ENCODE data around the gene PRPSAP1. TPM values are rescaled to one million over a fixed set of nuclear protein-coding genes. Genes with fewer than 3 reads are reported as not detected.

Gene PRPSAP1
- total RNA-seq, 1 experiment from 2014 or later = 38.4 TPM

- H3K56ac ChIP-seq (ENCODE audit: insufficient read length, low read depth, low read length) = no peak overlapping the region
- Mint-ChIP-seq H3K4me1 (peaks cover 31 to 49% of the 10 kb centered on the region in 2 experiments), H3K36me3 (ENCODE audit: insufficient read depth in 1 of 3, low read depth in 3 of 3) (peaks cover 2 to 15% (median 10%) of the 10 kb centered on the region in 3 experiments; a peak in 6 of 7 replicates), H3K4me3 (no peak overlapping the region), H3K27me3 (ENCODE audit: low read depth) (no peaks in the 10 kb centered on the region), H3K9me3 (no peaks in the 10 kb centered on the region), H3K27ac (no peak overlapping the region)
- H3K27ac ChIP-seq (ENCODE audit: insufficient read length, low read depth, low read length) = no peak overlapping the region
- H4K5ac ChIP-seq (ENCODE audit: insufficient read length, low read depth, low read length) = no peak overlapping the region
- H2BK12ac ChIP-seq (ENCODE audit: insufficient read length, low read depth, low read length) = no peak overlapping the region
- H3K18ac ChIP-seq (ENCODE audit: insufficient read length, low read depth, low read length) = no peak overlapping the region
- H3K79me1 ChIP-seq (ENCODE audit: insufficient read depth, low read depth, low read length, poor library complexity, severe bottlenecking) = peaks cover 7% of the 10 kb centered on the region
- H3K27me3 ChIP-seq (ENCODE audit: insufficient read depth, low read length) = no peaks in the 10 kb centered on the region
- H2BK5ac ChIP-seq (ENCODE audit: insufficient read length, low read length) = no peak overlapping the region
- peaks cover 5% of the 10 kb centered on the region for H3K4me1 ChIP-seq (ENCODE audit: insufficient read depth, low read length)
- no peak overlapping the region for H2BK20ac ChIP-seq (ENCODE audit: low read depth, low read length, poor library complexity, severe bottlenecking)
- no peak overlapping the region for H3K4ac ChIP-seq (ENCODE audit: low read depth, low read length)
- H2AFZ ChIP-seq (ENCODE audit: low read length) = no peak overlapping the region
- H3K79me2 ChIP-seq (ENCODE audit: insufficient read depth, low read length) = peaks cover 2% of the 10 kb centered on the region; the same call in 1 of the 2 replicates
- no peak overlapping the region for H2BK120ac ChIP-seq (ENCODE audit: low read depth, low read length, poor library complexity, severe bottlenecking)
- H4K8ac ChIP-seq (replicated peaks; ENCODE audit: insufficient read length, low read depth, low read length) = no peak overlapping the region
- H4K91ac ChIP-seq (ENCODE audit: insufficient read length, low read depth, low read length) = no peak overlapping the region
- H3K9me3 ChIP-seq (ENCODE audit: control insufficient read depth, low read depth, low read length) = no peaks in the 10 kb centered on the region
- DNase-seq = no peak
- H3K14ac ChIP-seq (ENCODE audit: insufficient read depth, low read length) = no peak overlapping the region
- H3K23ac ChIP-seq (ENCODE audit: insufficient read length, low read depth, low read length) = no peak overlapping the region
- H2AK5ac ChIP-seq (ENCODE audit: insufficient read length, low read length) = no peak overlapping the region
- no peak overlapping the region for H3T11ph ChIP-seq (ENCODE audit: low read length)
- peaks cover 4% of the 10 kb centered on the region for H3K23me2 ChIP-seq (ENCODE audit: insufficient read length, low read depth, low read length, poor library complexity, severe bottlenecking)
- H2BK15ac ChIP-seq (ENCODE audit: low read depth, low read length) = no peak overlapping the region
- H3K9ac ChIP-seq (ENCODE audit: extremely low read depth, insufficient read length, low read length) = no peak overlapping the region
- no peak overlapping the region for H3K4me2 ChIP-seq (ENCODE audit: insufficient read depth, insufficient read length, low read length)
- TF ChIP-seq CTCF (conservative IDR thresholded peaks at IDR 0.05) = no peak
- WGBS (ENCODE audit: extremely low coverage, insufficient read length, low lambda C conversion rate) = no CpG with 5 or more reads among the region's 26 CpGs
- no peaks in the 10 kb centered on the region for H4K20me1 ChIP-seq (ENCODE audit: control insufficient read depth, insufficient read depth, insufficient read length)
Measured at GRCh38 chr17:76270127-76270592, 83.6 kb downstream of the PRPSAP1 start.

Measured in H9 (cell line).